HG03521 (cell line): ENCODE results near the gene OSTN.

Source experiments
- ATAC-seq: cut with Tn5 transposase; IDR thresholded peaks from one replicate; pipeline ENCODE4 v1.9.1; 2021; ENCODE audit warnings: mild to moderate bottlenecking, moderate library complexity; ENCODE audit not compliant: unreplicated experiment

OSTN gene

GRCh38 chr3:191303596-191303995, 104.6 kb downstream of the OSTN start:
- no peak for ATAC-seq

- ATAC-seq = no peak
Observed at GRCh38 chr3:191306428-191306827, 107.4 kb downstream of the OSTN start.

GRCh38 chr3:191307341-191307740, 108.3 kb downstream of the OSTN start:
- no peak for ATAC-seq

DNA sequence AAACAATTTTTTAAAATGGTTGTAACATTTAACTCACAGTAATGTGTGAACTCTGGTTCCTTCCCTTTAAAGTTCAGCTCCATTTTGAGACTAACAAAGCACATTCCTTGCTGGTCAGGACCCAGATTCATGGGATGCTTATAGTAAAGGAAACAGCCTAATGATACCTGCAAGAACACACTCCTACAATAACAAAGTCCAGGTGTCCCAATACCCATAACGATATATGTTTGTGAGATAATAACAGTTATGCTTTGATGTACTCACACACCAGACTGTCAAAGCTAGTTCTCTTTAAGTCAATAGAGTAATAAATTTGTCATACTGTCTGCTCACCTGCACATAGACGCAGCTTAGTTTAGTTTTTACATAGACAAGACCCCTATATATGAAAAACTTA, 114.3 kb downstream of the OSTN start:
- no peak for ATAC-seq

- no peak for ATAC-seq
Observed at GRCh38 chr3:191314109-191314728, 115.2 kb downstream of the OSTN start.
